Keratinocyte (primary cell): ENCODE measurements around the gene IGF1. TPM values are rescaled to one million over a fixed set of nuclear protein-coding genes. Genes with fewer than 3 reads are reported as not detected.

Source experiments
- DNase-seq: peaks from one replicate; pipeline ENCODE4 v3.0.0-alpha.2; 2011; ENCODE audit warnings: low read depth, missing footprints, low spot score
- FAIRE-seq: peaks from 2 replicates; lab custom pipeline; 2011; peaks lifted over from hg19 to GRCh38; lab: Jason Lieb, UNC
- H2AFZ ChIP-seq: 2 replicates; pipeline ENCODE4 v1.6.0; 2012; ENCODE audit warnings: low read length, control low read depth, inconsistent platforms; ENCODE audit not compliant: control insufficient read depth
- H3K27ac ChIP-seq: 2 replicates; pipeline ENCODE4 v1.5.1; 2011; ENCODE audit warnings: low read length; ENCODE audit not compliant: control insufficient read depth, insufficient read depth
- H3K27me3 ChIP-seq: 3 replicates; pipeline ENCODE4 v1.6.0; 2011; ENCODE audit warnings: low read length; ENCODE audit not compliant: control insufficient read depth, insufficient read depth; ENCODE audit errors: extremely low read depth
- H3K36me3 ChIP-seq, 2 experiments: 2 replicates in 1 of 2; 3 replicates in 1 of 2; pipeline ENCODE4 v1.5.1; 2011; ENCODE audit warnings: low read length in 2 of 2, mild to moderate bottlenecking in 1 of 2; ENCODE audit not compliant: control insufficient read depth in 2 of 2, insufficient read depth in 2 of 2; ENCODE audit errors: extremely low read depth in 1 of 2
- H3K4me1 ChIP-seq: 3 replicates; pipeline ENCODE4 v1.5.1; 2011; ENCODE audit warnings: low read length; ENCODE audit not compliant: control insufficient read depth, insufficient read depth; ENCODE audit errors: extremely low read depth
- H3K4me2 ChIP-seq: 3 replicates; pipeline ENCODE4 v1.6.0; 2011; ENCODE audit warnings: low read depth, low read length; ENCODE audit not compliant: control insufficient read depth, insufficient read depth; ENCODE audit errors: extremely low read depth
- H3K4me3 ChIP-seq, 3 experiments: fragments of 200-600 bp in 1 of 3; sonication (generic) in 1 of 3; 2 replicates in 2 of 3; 3 replicates in 1 of 3; pipeline ENCODE4 v1.5.1; 2011 to 2016; ENCODE audit warnings: low read length in 3 of 3, mild to moderate bottlenecking in 3 of 3, control low read depth in 2 of 3, inconsistent platforms in 1 of 3, low read depth in 1 of 3, mixed read lengths in 1 of 3, mixed run types in 1 of 3, moderate library complexity in 1 of 3; ENCODE audit not compliant: control insufficient read depth in 2 of 3, insufficient read depth in 2 of 3; ENCODE audit errors: extremely low read depth in 1 of 3
- H3K79me2 ChIP-seq: 2 replicates; pipeline ENCODE4 v1.6.0; 2012; ENCODE audit warnings: low read length; ENCODE audit not compliant: control insufficient read depth, insufficient read depth
- H3K9ac ChIP-seq: 3 replicates; pipeline ENCODE4 v1.6.0; 2011; ENCODE audit warnings: low read length; ENCODE audit not compliant: control insufficient read depth, insufficient read depth; ENCODE audit errors: extremely low read depth
- H3K9me1 ChIP-seq: 3 replicates; pipeline ENCODE4 v1.6.0; 2011; ENCODE audit warnings: low read length; ENCODE audit not compliant: control insufficient read depth, insufficient read depth; ENCODE audit errors: extremely low read depth
- H3K9me3 ChIP-seq: 2 replicates; pipeline ENCODE4 v1.5.1; 2012; ENCODE audit warnings: low read depth, low read length; ENCODE audit not compliant: control insufficient read depth
- H4K20me1 ChIP-seq: 3 replicates; pipeline ENCODE4 v1.6.0; 2011; ENCODE audit warnings: low read length; ENCODE audit not compliant: control insufficient read depth, insufficient read depth; ENCODE audit errors: extremely low read depth
- CTCF ChIP-seq, 3 experiments: IDR thresholded peaks in 1 of 3; conservative IDR thresholded peaks in 1 of 3; optimal IDR thresholded peaks in 1 of 3; 2 replicates in 2 of 3; 3 replicates in 1 of 3; pipeline versions ENCODE3 to v1.5.1; 2011; ENCODE audit warnings: low read length in 3 of 3, mild to moderate bottlenecking in 3 of 3, moderate library complexity in 2 of 3, control low read depth in 1 of 3, inconsistent platforms in 1 of 3; ENCODE audit not compliant: insufficient read depth in 2 of 3; ENCODE audit errors: extremely low read depth in 1 of 3
- EZH2 ChIP-seq: IDR thresholded peaks from one replicate; pipeline ENCODE4 v1.6.1; 2012; ENCODE audit warnings: inconsistent platforms, mild to moderate bottlenecking, low read length, moderate library complexity
- dilution Hi-C: fragments of 300-500 bp; cut with MboI; formaldehyde crosslinking; loops from one replicate; pipeline ENCODE4 v1.7.0; 2020; ENCODE audit warnings: low sequenced_read_pairs; ENCODE audit not compliant: extremely low pct_ligation_motif_present
- polyA minus RNA-seq, 3 experiments: library from RNA; depleted of rRNA, polyadenylated mRNA; stranded (reverse); fragments of >200 nt; gene quantifications; 1 replicate in 1 of 3; 2 replicates in 1 of 3; 3 replicates in 1 of 3; pipeline ENCODE4 v1.2.3, GENCODE V29; 2011
- polyA plus RNA-seq, 5 experiments: library from polyadenylated mRNA; depleted of rRNA in 3 of 5; stranded (reverse) in 3 of 5; stranded (forward) in 1 of 5; unstranded in 1 of 5; fragments of >200 nt; gene quantifications; 1 replicate in 1 of 5; 2 replicates in 3 of 5; 3 replicates in 1 of 5; pipeline versions ENCODE4 v1.2.1 to v1.2.3, GENCODE V29; 2011 to 2012; ENCODE audit warnings: missing spikeins in 2 of 5, low read depth in 1 of 5, low replicate concordance in 1 of 5

The IGF1 gene
- not detected in 3 replicates for polyA plus RNA-seq
- not detected for polyA plus RNA-seq (2011; ENCODE audit: low read depth)
- not detected in 2 replicates for polyA plus RNA-seq (2011; cell fraction: cytosol; rRNA removed)
- polyA plus RNA-seq (2011; cell fraction: nucleus; rRNA removed) = not detected in 2 replicates
- polyA plus RNA-seq (2012; ENCODE audit: low replicate concordance) = not detected in 2 replicates
- polyA minus RNA-seq = not detected in 3 replicates
- polyA minus RNA-seq (2011; cell fraction: cytosol; rRNA and poly(A)+ RNA removed) = not detected
- polyA minus RNA-seq (2011; cell fraction: nucleus; rRNA and poly(A)+ RNA removed) = not detected in 2 replicates

- TF ChIP-seq CTCF (optimal IDR thresholded peaks at IDR 0.05 in 1 of 3, IDR thresholded peaks at IDR 0.05 in 1 of 3, conservative IDR thresholded peaks at IDR 0.05 in 1 of 3; ENCODE audit: extremely low read depth in 1 of 3, insufficient read depth in 2 of 3, low read length in 3 of 3) (peak in 1 of 3 experiments; percentile 6), EZH2 (no peak)
- no peak within 1 kb of the TSS for H3K4me3 ChIP-seq
- FAIRE-seq = no peak
- no peaks in the 10 kb centered on the region for H3K9me3 ChIP-seq
- H3K27ac ChIP-seq = no peak within 1 kb of the TSS
- DNase-seq = no peak
- dilution Hi-C loops = no loop called here
- no peak within 1 kb of the TSS for H2AFZ ChIP-seq
- H3K36me3 ChIP-seq = no peaks in the 10 kb centered on the region
- H3K79me2 ChIP-seq = no peaks in the 10 kb centered on the region
- H3K4me1 ChIP-seq = peaks cover 2% of the 10 kb centered on the region
- no peaks in the 10 kb centered on the region for H3K27me3 ChIP-seq
- H3K9ac ChIP-seq = no peak within 1 kb of the TSS
- H3K9me1 ChIP-seq = no peaks in the 10 kb centered on the region
- no peak within 1 kb of the TSS for H3K4me2 ChIP-seq
- no peaks in the 10 kb centered on the region for H4K20me1 ChIP-seq
These were observed at the start of gene IGF1 for GRCh38 chr12:102480406-102480805. Gene IGF1, minus strand, starts transcription at chr12:102480563. Its CDS starts 182 bp downstream, at chr12:102480381.

GRCh38 chr12:102528111-102528510 lies 47.7 kb upstream of the IGF1 start:
- no peaks in the 10 kb centered on the region for H3K9me3 ChIP-seq
- no peaks in the 10 kb centered on the region for H3K79me2 ChIP-seq
- DNase-seq (no peak), FAIRE-seq (no peak)
- TF ChIP-seq CTCF (optimal IDR thresholded peaks at IDR 0.05 in 1 of 3, IDR thresholded peaks at IDR 0.05 in 1 of 3, conservative IDR thresholded peaks at IDR 0.05 in 1 of 3; ENCODE audit: extremely low read depth in 1 of 3, insufficient read depth in 2 of 3, low read length in 3 of 3) (no peak), EZH2 (no peak)
- H3K4me1 ChIP-seq = no peaks in the 10 kb centered on the region
- H2AFZ ChIP-seq = no peak overlapping the region
- no peaks in the 10 kb centered on the region for H3K9me1 ChIP-seq
- dilution Hi-C loops = no loop called here
- H3K4me3 ChIP-seq = no peak overlapping the region
- H3K27ac ChIP-seq = no peak overlapping the region
- H3K27me3 ChIP-seq = no peaks in the 10 kb centered on the region
- no peaks in the 10 kb centered on the region for H3K36me3 ChIP-seq
- H3K9ac ChIP-seq = no peak overlapping the region
- no peak overlapping the region for H3K4me2 ChIP-seq
- no peaks in the 10 kb centered on the region for H4K20me1 ChIP-seq
